ENCODE results near the gene NFATC2.
A peak's percentile ranks its signal among the peaks of the same experiment; 100 is the strongest.

The NFATC2 gene

GRCh38 chr20:51369503-51369902, 173.0 kb downstream of the NFATC2 start:
- no peak for DNase-seq

GRCh38 chr20:51368461-51369211, 173.9 kb downstream of the NFATC2 start:
- DNase-seq = peak; percentile 17

DNA sequence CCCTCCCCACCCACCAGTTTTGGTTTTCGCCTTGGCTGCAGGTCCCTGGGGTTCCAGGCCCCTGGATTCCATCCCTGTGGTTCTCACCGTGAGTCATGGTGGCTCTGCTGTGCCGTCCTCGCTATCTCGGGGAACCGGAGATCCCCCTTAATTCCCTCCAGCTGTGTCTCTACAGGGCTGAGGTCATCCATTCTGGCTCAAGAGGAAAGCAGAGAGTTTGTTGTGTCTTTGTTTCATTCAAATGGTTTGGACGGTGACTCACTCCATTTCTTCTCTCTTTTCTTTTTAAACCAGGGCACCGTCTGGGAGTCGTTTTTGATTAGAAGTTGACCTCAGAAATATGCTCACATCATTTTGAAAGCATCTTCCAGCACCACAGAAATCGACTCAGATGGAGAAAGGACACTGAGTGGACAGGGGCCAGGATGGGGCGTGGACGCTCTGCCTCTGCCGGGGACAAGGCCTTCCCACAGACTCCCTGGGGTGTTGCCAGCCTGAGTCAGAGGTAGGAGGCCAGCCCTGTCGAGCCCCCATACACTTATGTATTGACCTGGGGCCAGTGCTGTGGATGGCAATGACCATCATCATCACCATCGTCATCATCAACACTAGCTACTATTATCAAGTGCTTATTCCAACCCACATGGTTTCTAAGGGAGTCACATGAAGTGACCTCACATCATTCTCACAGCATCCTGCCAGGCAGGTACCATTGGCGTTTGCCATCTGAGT, 176.2 kb downstream of the NFATC2 start:
- peak; percentile 100 for DNase-seq

DNA sequence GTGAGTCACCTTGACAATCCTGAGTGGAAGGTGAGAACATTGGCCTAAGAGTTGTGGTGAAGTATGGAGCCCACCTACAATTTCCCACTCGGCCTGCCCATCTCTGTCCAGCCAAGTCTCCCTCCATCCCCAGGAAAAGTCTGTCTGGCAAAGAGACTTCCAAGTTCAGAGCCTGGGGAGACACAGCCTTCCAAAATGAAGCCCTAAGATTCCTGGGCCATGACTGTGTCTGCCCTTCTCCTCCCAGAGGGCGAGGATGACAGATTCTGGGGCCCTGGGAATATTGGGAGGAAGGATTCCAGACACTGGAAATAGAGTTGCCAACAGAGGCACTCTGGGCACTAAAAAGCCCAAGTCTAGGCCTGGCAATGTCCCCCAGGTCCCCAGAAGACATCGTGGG, 176.8 kb downstream of the NFATC2 start:
- peak; percentile 96 for DNase-seq

- DNase-seq = no peak
Measured at GRCh38 chr20:51363813-51364212, 178.7 kb downstream of the NFATC2 start.

DNA sequence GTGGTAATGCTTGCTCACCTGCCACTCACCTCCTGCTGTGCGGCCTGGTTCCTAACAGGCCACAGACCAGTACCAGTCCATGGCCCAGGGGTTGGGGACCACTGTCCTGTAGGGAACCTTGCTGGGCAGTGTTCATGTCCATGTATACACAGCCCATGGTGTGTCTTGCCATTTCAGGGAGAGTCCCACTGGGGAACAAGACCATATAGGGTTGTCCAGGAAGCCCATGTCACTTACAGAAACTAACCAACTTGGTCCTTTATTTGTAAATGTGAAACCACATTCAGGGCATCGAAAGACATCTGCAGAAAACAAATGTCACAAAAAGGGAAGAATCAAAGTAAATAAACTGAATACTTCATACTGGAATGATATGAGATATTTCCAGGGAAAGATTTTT, 179.1 kb downstream of the NFATC2 start:
- no peak for DNase-seq

DNA sequence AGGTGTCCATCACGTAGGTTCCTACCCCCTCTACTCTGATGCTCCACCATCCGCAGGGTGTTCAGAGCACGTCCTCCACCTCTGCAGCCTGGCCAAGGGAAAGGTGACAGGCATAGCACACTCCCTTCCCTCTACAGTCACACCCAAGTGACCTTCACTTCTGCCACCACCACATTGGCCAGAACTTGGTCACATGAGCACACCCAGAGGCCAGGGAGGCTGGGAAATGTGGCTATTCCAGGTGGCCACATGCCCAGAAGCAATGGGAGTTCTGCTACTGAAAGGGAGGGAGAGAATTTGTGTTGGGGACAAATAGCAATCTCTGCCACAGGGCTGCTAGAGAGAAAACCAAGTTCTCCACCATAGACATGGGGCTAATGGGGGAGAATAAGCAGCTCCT, 180.3 kb downstream of the NFATC2 start:
- no peak for DNase-seq

DNA sequence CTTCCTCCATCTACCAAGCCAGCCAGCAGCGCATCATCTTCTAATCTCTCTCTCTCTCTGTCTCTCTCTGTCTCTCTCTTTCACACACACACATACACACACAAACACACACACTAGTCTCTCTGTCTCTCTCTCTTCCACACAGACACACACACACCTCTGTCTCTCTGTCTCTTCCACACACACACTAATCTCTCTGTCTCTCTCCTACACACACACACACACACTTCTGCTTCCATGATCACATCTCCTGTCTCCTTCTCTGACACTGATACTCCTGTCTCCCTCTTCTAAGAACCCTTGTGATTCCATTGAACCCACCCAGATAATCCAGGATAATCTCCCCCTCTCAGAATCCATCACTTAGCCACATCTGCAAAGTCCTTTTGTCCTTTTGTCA, 181.3 kb downstream of the NFATC2 start:
- DNase-seq = no peak

- peak; percentile 100 for DNase-seq
Measured at GRCh38 chr20:51360451-51361201, 181.9 kb downstream of the NFATC2 start.

DNA sequence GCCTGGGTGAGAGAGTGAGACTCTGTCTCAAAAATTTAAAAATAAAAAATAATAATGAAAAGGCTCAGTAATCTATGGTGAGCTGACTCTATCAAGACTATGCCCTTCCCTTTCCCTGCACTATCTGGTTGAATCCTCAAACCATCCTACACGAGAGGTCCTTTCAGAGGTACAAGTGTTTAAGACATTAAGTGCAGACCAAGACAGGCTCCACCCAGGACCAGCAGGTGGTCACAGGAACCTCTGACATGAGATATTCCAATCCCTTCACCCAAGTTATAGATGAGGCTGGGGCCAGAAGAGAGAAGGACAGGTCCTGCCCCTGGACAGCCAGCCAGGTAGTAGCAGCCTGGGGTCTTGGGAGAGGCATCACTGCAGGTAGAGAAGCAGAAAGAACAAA, 182.6 kb downstream of the NFATC2 start:
- no peak for DNase-seq

GRCh38 chr20:51359401-51359800, 183.1 kb downstream of the NFATC2 start:
- no peak for DNase-seq

- DNase-seq = no peak
Measured at GRCh38 chr20:51358032-51358724, 184.3 kb downstream of the NFATC2 start.

GRCh38 chr20:51357543-51357942, 185.0 kb downstream of the NFATC2 start:
- DNase-seq = no peak

- no peak for DNase-seq
Measured at GRCh38 chr20:51356871-51357270, 185.6 kb downstream of the NFATC2 start.

DNA sequence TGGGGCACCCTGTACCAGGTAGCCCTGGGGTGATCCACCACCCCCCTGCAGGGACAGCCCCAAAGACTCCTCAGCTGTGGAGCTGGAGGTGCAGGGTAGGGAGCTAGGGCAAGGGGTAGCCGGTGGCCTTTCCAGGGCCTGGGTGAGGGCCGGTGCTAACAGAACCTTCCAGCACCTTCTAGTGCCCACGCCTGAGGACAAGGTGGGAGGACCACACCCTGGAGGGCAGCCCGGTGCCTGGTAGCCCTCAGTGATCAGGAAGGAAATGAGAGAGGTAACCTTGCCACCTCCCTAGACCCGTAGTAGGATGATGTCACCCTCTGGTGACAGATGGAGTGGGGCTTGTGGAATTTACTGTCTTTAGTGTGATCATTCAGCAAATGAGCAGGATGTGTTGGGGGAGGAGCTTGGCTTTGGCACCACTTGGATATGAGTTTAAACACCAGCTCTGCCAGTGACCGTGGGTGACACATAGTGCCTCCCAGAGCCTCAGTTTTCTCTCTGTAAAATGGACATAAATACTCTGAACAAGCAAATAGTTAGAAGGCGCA, 187.7 kb downstream of the NFATC2 start:
- DNase-seq = peak; percentile 63

DNA sequence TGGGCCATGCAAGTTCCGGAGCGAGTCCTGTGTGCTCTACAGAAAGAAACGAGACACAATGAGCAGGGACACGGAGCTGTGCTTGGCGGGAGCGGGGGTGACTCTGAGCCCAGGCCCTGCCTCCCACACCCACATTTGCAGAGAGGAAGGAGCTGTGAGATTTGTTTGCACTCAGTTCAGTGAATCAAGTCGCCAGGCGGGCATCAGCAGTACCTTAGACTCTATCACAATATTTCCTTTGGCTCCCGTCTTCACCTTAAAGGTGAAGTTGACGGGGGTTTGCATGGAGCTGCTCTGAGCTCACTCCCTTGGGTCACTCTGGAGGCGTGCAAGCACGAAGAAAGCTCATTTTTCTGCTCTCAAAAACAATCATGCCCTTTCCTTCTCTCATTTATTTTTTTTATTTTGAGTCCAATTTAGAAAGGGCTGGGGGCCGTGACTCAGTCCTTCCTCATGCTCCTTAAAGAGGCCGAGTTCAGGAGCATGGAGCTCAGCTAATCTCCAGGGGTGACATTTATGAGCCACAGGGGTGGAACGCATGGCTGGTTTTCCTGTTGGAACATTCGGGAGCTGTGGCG, 188.2 kb downstream of the NFATC2 start:
- DNase-seq = peak; percentile 55

DNA sequence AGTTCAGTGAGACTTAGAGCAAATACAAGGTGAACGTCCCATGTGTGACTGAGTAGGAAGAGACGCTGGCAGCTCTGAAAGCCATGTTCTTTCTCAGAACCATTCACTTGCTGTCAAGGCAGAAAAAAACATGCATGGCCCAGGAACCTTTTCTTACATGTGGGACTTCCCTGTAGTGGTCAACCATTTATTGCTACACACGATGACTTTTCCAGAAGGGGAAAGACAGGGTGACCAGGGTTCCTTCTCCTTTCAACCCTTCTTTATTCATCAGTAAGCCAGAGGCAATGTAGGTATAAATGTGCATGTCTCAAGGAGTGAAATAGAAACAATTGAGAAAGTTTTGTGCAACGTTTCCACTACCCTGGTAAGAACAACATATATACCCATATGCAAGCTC, 189.0 kb downstream of the NFATC2 start:
- no peak for DNase-seq

GRCh38 chr20:51352791-51353190, 189.7 kb downstream of the NFATC2 start:
- no peak for DNase-seq

DNA sequence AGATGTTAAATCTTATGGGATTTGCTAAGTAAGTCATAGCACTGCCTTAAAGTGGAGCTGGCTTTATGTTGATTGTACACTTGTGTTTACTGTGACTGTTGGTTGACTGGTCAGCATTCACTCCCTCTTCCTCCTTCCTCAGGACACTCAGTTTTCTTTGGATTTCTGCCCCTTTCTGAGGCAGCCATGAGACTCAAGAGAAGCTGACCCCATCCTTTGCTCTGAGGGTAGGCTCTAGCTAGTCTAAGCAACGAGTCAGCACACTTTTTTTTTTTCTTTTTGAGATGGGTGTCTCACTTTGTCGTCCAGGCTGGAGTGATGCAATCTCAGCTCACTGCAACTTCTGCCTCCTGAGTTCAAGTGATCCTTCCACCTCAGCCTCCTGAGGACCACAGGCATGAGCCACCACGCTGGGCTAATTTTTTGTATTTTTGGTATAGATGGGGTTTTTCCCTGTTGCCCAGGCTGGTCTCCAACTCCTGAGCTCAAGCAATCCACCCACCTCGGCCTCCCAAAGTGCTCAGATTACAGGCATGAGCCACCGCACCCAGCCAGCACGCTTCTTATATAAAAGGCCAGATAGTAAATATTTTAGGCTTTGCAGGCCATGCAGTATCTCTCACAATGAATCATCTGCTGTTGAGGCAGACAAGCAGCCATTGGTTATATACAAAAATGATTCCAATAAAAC, 191.4 kb downstream of the NFATC2 start:
- peak; percentile 88 for DNase-seq

DNA sequence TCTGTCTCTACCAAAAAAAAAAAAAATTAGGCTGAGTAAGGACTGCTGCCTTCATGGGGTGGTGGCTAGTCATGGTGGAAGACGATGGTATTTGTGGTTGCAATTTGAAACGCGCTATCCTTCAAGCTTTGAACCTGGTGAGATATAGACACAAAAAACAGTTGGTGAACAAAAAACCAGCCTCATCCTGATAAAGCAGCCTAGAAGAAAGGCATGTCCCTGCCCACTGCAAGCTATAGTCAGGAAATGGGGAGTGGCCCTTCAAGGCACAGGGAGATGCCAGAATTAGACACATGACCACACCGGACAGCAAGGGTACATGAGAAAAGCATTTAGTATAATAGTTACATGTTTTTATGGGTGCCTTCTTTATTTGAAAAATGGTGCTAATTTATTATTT, 193.6 kb downstream of the NFATC2 start:
- DNase-seq = no peak

GRCh38 chr20:51347831-51348230, 194.7 kb downstream of the NFATC2 start:
- DNase-seq = no peak
